ENCODE data around the gene PACRG. TPM values are rescaled to one million over a fixed set of nuclear protein-coding genes. Genes with fewer than 3 reads are reported as not detected.

The PACRG gene
- total RNA-seq, 4 donors from 2014 or later, result 1.7 to 7.7 (median 3.7) TPM

- no peaks in the 10 kb centered on the region for H3K9me3 ChIP-seq
- intact Hi-C loops (cut with DNase I), result no loop called here
- no peak overlapping the region for H3K27ac ChIP-seq
- peaks cover 0 to 8% of the 10 kb centered on the region in 2 donors for H3K4me1 ChIP-seq
- TF ChIP-seq POLR2A (IDR thresholded peaks at IDR 0.05) (no peak), CTCF (IDR thresholded peaks at IDR 0.05) (no peak)
- no peak overlapping the region for H3K4me3 ChIP-seq (replicated peaks in 1 of 3)
- no peaks in the 10 kb centered on the region for H3K36me3 ChIP-seq
- no peaks in the 10 kb centered on the region for H3K27me3 ChIP-seq
- 77 to 80% methylated on average over 9 of the region's 9 CpGs for WGBS, 2 donors
- no peak for DNase-seq
Measured at GRCh38 chr6:162852840-162853577, 125.2 kb downstream of the PACRG start.

- H3K4me3 ChIP-seq (replicated peaks in 1 of 3), result no peak overlapping the region
- TF ChIP-seq POLR2A (IDR thresholded peaks at IDR 0.05) (no peak), CTCF (IDR thresholded peaks at IDR 0.05) (no peak)
- DNase-seq, result no peak
- intact Hi-C loops (cut with DNase I), result no loop called here
- WGBS, 2 donors, result 74 to 96% methylated on average over 1 of the region's 1 CpG
- H3K27ac ChIP-seq, result no peak overlapping the region
- H3K36me3 ChIP-seq, result no peaks in the 10 kb centered on the region
- no peaks in the 10 kb centered on the region for H3K9me3 ChIP-seq
- H3K4me1 ChIP-seq, result peaks cover 0 to 8% of the 10 kb centered on the region in 2 donors
- H3K27me3 ChIP-seq, result no peaks in the 10 kb centered on the region
Measured at GRCh38 chr6:162854228-162854627, 126.5 kb downstream of the PACRG start.

- no peak for TF ChIP-seq CTCF (IDR thresholded peaks at IDR 0.05)
- TF ChIP-seq POLR2A (IDR thresholded peaks at IDR 0.05), result no peak
Measured at GRCh38 chr6:162854734-162855191, 127.0 kb downstream of the PACRG start.

GRCh38 chr6:162856885-162857284 is 129.1 kb downstream of the PACRG start:
- peak overlapping the region; percentile 13 to 31 (median 14) for H3K27ac ChIP-seq
- TF ChIP-seq CTCF (IDR thresholded peaks at IDR 0.05) (peak in 4 of 6 experiments; percentile 50 to 62 (median 60)), POLR2A (IDR thresholded peaks at IDR 0.05) (no peak)
- peaks cover 0 to 8% of the 10 kb centered on the region in 2 donors for H3K4me1 ChIP-seq
- peak; percentile 33 to 47 for DNase-seq
- no peaks in the 10 kb centered on the region for H3K27me3 ChIP-seq
- no peaks in the 10 kb centered on the region for H3K36me3 ChIP-seq
- no peaks in the 10 kb centered on the region for H3K9me3 ChIP-seq
- no peak overlapping the region for H3K4me3 ChIP-seq (replicated peaks in 1 of 3)
- 9 to 10% methylated on average over 7 of the region's 7 CpGs for WGBS, 2 donors
- intact Hi-C loops (cut with DNase I), result no loop called here

More at GRCh38 chr6:162854734-162855191, 127.0 kb downstream of the PACRG start:
- no peak overlapping the region for H3K27ac ChIP-seq
- H3K27me3 ChIP-seq, result no peaks in the 10 kb centered on the region
- H3K4me3 ChIP-seq (replicated peaks in 1 of 3), result no peak overlapping the region
- no peaks in the 10 kb centered on the region for H3K36me3 ChIP-seq
- H3K9me3 ChIP-seq, result no peaks in the 10 kb centered on the region
- peaks cover 0 to 8% of the 10 kb centered on the region in 2 donors for H3K4me1 ChIP-seq
- 87 to 88% methylated on average over 20 of the region's 20 CpGs for WGBS, 2 donors
- no peak for DNase-seq
- intact Hi-C loops (cut with DNase I), result no loop called here

- WGBS, 2 donors, result 27 to 41% methylated on average over 2 of the region's 2 CpGs
- H3K27ac ChIP-seq, result peak overlapping the region; percentile 13 to 31 (median 14)
- intact Hi-C loops (cut with DNase I), result no loop called here
- peaks cover 0 to 8% of the 10 kb centered on the region in 2 donors for H3K4me1 ChIP-seq
- no peaks in the 10 kb centered on the region for H3K36me3 ChIP-seq
- TF ChIP-seq CTCF (IDR thresholded peaks at IDR 0.05), result no peak
- no peak for TF ChIP-seq POLR2A (IDR thresholded peaks at IDR 0.05)
- H3K27me3 ChIP-seq, result no peaks in the 10 kb centered on the region
- no peak for DNase-seq
- no peak overlapping the region for H3K4me3 ChIP-seq (replicated peaks in 1 of 3)
- H3K9me3 ChIP-seq, result no peaks in the 10 kb centered on the region
Measured at GRCh38 chr6:162857326-162857725, 129.6 kb downstream of the PACRG start.
